T-cell (primary cell): Measurements from ENCODE around the gene BTN3A1. TPM values are rescaled to one million over a fixed set of nuclear protein-coding genes. Genes with fewer than 3 reads are reported as not detected.

Experiments
- ATAC-seq, 4 experiments: fragments of 200-7000 bp in 3 of 4; fragments of 150-1000 bp in 1 of 4; cut with Tn5 transposase; replicated peaks in 1 of 4; 1 replicate in 3 of 4; 2 replicates in 1 of 4; pipeline ENCODE4 v1.10.0; 2021; ENCODE audit warnings: moderate library complexity in 3 of 4, mild to moderate bottlenecking in 2 of 4, moderate number of reproducible peaks in 1 of 4
- CTCF ChIA-PET, 2 donors: fragments of 300-600 bp; sonication (Branson Sonifier 250); formaldehyde crosslinking; loops; one replicate each; lab custom pipeline; 2022; ENCODE audit warnings: antibody characterized with exemption in 2 of 2; lab: Charles Lee
- POLR2A ChIA-PET, 2 donors: fragments of 300-600 bp; sonication (Branson Sonifier 250); formaldehyde crosslinking; loops; one replicate each; lab custom pipeline; 2022; ENCODE audit warnings: antibody characterized with exemption in 2 of 2; lab: Charles Lee
- DNase-seq, 35 experiments: peaks; one replicate each; pipeline versions ENCODE4 v3.0.0 to v3.0.0-alpha.2; 2013 to 2023
- H3K27ac ChIP-seq: one replicate; pipeline ENCODE4 v1.5.1; 2013; ENCODE audit warnings: low read length
- H3K27me3 ChIP-seq, 2 experiments: replicated peaks in 1 of 2; 1 replicate in 1 of 2; 2 replicates in 1 of 2; pipeline versions ENCODE4 v1.6.1 to v1.7.0; 2013; ENCODE audit warnings: low read length in 1 of 2, mixed read lengths in 1 of 2; ENCODE audit not compliant: control insufficient read depth in 2 of 2, insufficient read depth in 2 of 2; ENCODE audit errors: extremely low read depth in 1 of 2
- H3K36me3 ChIP-seq, 2 donors: 1 replicate in 1 of 2; 2 replicates in 1 of 2; pipeline versions ENCODE4 v1.6.1 to v1.7.0; 2013; ENCODE audit warnings: low read length in 1 of 2; ENCODE audit not compliant: control insufficient read depth in 2 of 2, insufficient read depth in 1 of 2; ENCODE audit errors: extremely low read depth in 1 of 2
- H3K4me1 ChIP-seq, 2 experiments: 1 replicate in 1 of 2; 2 replicates in 1 of 2; pipeline versions ENCODE4 v1.6.1 to v1.7.0; 2013; ENCODE audit warnings: low read length in 2 of 2, mixed read lengths in 1 of 2; ENCODE audit not compliant: insufficient read depth in 2 of 2, control insufficient read depth in 1 of 2; ENCODE audit errors: extremely low read depth in 1 of 2
- H3K4me3 ChIP-seq, 2 donors: 1 replicate in 1 of 2; 2 replicates in 1 of 2; pipeline versions ENCODE4 v1.5.1 to v1.7.0; 2013; ENCODE audit warnings: mild to moderate bottlenecking in 2 of 2, low read length in 1 of 2, moderate library complexity in 1 of 2; ENCODE audit not compliant: control insufficient read depth in 1 of 2; ENCODE audit errors: extremely low read depth in 1 of 2
- H3K9me3 ChIP-seq: 2 replicates; pipeline ENCODE4 v1.7.0; 2013
- H3K27ac Mint-ChIP-seq, 2 donors: one replicate each; pipeline ENCODE4 v1.8.0; 2020 to 2021; ENCODE audit warnings: mild to moderate bottlenecking in 2 of 2, mixed read lengths in 2 of 2
- H3K27me3 Mint-ChIP-seq, 2 donors: one replicate each; pipeline ENCODE4 v1.8.0; 2021 to 2022; ENCODE audit warnings: mixed read lengths in 2 of 2
- H3K36me3 Mint-ChIP-seq: one replicate; pipeline ENCODE4 v1.8.0; 2021; ENCODE audit warnings: mixed read lengths
- H3K4me1 Mint-ChIP-seq, 3 donors: one replicate each; pipeline ENCODE4 v1.8.0; 2020 to 2022; ENCODE audit warnings: mixed read lengths in 3 of 3, mild to moderate bottlenecking in 1 of 3
- H3K4me3 Mint-ChIP-seq, 3 donors: one replicate each; pipeline ENCODE4 v1.8.0; 2020 to 2022; ENCODE audit warnings: mild to moderate bottlenecking in 3 of 3, mixed read lengths in 3 of 3, moderate library complexity in 3 of 3
- H3K9me3 Mint-ChIP-seq, 3 donors: one replicate each; pipeline ENCODE4 v1.8.0; 2020 to 2022; ENCODE audit warnings: mixed read lengths in 3 of 3
- WGBS: methylation state at CpG from one replicate; pipeline ENCODE4 v1.1.5; 2013; ENCODE audit warnings: missing lambda C conversion rate; ENCODE audit not compliant: insufficient coverage; 5-methylcytosine and 5-hydroxymethylcytosine counted together
- total RNA-seq, 35 experiments: library from RNA in 6 of 35; stranded (reverse) in 6 of 35; fragments of 120-200 nt in 1 of 35; gene quantifications; one replicate each; pipeline versions ENCODE4 v1.2.1 to v1.2.4 and lab custom pipeline; 2013 to 2026

Gene BTN3A1
- total RNA-seq, 5 donors from 2014 or later (not counting 1 experiment from before 2014, with no cell fraction given) = 205 to 270 (median 210) TPM

DNA sequence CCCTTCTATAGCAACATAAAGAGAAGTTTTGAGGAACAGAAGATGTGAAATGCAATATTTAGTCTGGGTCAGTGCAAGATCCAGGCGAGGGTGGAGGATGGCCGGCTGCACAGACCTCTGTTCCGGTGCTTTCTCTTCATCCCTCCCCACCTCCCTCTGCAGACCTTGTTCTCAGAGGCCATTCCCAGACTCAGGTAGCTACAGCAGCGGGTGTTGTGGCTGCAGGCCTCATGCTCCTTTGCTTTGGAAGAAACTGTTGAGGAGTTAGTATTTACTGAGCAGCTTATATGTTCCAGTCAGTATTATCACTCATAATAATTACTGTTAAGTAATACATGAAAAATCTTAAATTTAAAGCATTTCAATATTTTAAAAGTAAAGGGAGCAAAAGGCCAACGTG is 39.9 kb downstream of the BTN3A1 start:
- no peak for ATAC-seq
- Histone ChIP-seq H3K4me1 (peaks cover 35 to 50% of the 10 kb centered on the region in 2 experiments), H3K27me3 (no peaks in the 10 kb centered on the region), H3K4me3 (peak overlapping the region; percentile 46 to 91), H3K36me3 (peaks cover 2 to 30% of the 10 kb centered on the region in 2 donors), H3K27ac (peak overlapping the region; percentile 98), H3K9me3 (no peaks in the 10 kb centered on the region)
- WGBS = 16% methylated on average over 3 of the region's 5 CpGs
- Mint-ChIP-seq H3K9me3 (no peaks in the 10 kb centered on the region), H3K27me3 (no peaks in the 10 kb centered on the region), H3K4me1 (peaks cover 62 to 73% (median 63%) of the 10 kb centered on the region in 3 donors), H3K36me3 (peaks cover 40% of the 10 kb centered on the region), H3K4me3 (peak overlapping the region; percentile 95 to 100 (median 97)), H3K27ac (peak overlapping the region; percentile 77 to 88)
- CTCF ChIA-PET = interaction anchor here in 1 of 2 donors (0.6 kb wide), 1 partner anchor 1918 kb away, joined by 4 read pairs; no protein-coding TSS in a partner anchor
- POLR2A ChIA-PET = interaction anchor here in 1 of 2 donors (0.9 kb wide), 1 partner anchor 32 kb away, joined by 3 read pairs; no protein-coding TSS in a partner anchor
- peak in 1 of 35 experiments; percentile 36 for DNase-seq

DNA sequence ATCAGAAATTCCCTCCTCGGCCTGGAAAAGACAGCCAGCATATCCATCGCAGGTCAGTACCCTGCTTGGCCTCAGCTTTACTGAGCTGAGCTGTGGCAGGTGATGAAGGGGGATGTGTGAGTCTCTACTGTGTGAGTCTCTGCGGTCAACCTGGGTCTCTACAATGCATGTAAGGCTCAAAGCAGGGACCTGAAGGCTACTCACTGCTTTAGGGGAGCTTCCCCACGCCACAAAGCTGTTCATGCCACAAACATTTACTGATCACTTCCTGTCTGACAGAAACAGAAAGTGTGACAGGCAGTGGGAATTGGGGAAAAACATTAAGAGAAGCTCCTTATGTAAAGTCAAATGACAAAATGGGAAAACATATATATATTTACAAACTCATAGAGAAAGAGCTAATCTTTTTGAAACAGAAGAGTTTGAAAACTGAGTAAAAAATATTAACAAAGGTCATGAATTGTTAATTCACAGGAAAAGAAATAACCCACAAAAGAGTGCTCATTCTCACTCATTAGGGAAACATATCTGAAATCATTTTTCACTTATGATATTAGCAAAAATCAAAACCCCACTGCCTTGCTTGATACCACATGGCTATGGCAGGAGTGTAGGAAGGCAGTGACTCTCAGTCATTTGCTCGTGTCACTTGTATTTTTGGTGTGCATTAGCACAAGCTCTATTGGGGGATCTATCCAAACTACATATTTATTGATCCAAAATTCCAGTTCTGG is 44.0 kb downstream of the BTN3A1 start:
- Histone ChIP-seq H3K27me3 (no peaks in the 10 kb centered on the region), H3K27ac (peak overlapping the region; percentile 60), H3K36me3 (peaks cover 11 to 69% of the 10 kb centered on the region in 2 donors), H3K4me3 (no peak overlapping the region), H3K9me3 (no peaks in the 10 kb centered on the region), H3K4me1 (peaks cover 26 to 43% of the 10 kb centered on the region in 2 experiments)
- Mint-ChIP-seq H3K4me3 (peak overlapping the region; percentile 47 to 75 (median 49)), H3K27ac (peak overlapping the region; percentile 83 to 85), H3K36me3 (peaks cover 73% of the 10 kb centered on the region), H3K9me3 (no peaks in the 10 kb centered on the region), H3K27me3 (no peaks in the 10 kb centered on the region), H3K4me1 (peaks cover 59 to 78% (median 61%) of the 10 kb centered on the region in 3 donors)
- ATAC-seq (peak; percentile 65 to 71 (median 67)), DNase-seq (peak in 10 of 35 experiments; percentile 2 to 62 (median 8))
- ChIA-PET CTCF (interaction anchor here in 1 of 2 donors (0.8 to 1.1 kb wide), 3 partner anchors 8 to 78 kb away, joined by 3 to 4 read pairs (median 3); no protein-coding TSS in a partner anchor), POLR2A (interaction anchor here (0.5 to 1.6 kb wide), 5 partner anchors 8 to 343 kb away, joined by 3 to 10 read pairs (median 5); no protein-coding TSS in a partner anchor)
- WGBS = 17% methylated on average over 1 of the region's 5 CpGs

DNA sequence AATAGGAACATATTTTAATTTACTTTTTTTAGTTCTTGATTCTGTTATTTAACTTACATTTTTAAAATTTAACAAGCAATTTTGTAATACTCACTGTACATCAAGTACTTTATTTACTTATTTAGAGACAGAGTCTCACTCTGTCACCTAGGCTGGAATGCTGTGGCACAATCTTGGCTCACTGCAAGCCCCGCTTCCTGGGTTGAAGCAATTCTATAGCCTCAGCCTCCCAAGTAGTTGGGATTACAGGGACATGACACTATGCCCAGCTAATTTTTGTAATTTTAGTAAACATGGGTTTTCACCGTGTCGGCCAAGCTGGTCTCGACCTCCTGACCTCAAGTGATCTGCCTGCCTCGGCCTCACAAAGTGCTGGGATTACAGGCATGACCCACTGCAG is 45.2 kb downstream of the BTN3A1 start:
- CTCF ChIA-PET = no interaction called here
- H3K27ac Mint-ChIP-seq = no peak overlapping the region
- ATAC-seq (no peak), DNase-seq (no peak)
- no peak overlapping the region for H3K4me3 Mint-ChIP-seq
- Histone ChIP-seq H3K27me3 (no peaks in the 10 kb centered on the region), H3K27ac (no peak overlapping the region), H3K9me3 (no peaks in the 10 kb centered on the region), H3K4me3 (no peak overlapping the region), H3K4me1 (peaks cover 17 to 38% of the 10 kb centered on the region in 2 experiments), H3K36me3 (peaks cover 15 to 80% of the 10 kb centered on the region in 2 donors)
- H3K27me3 Mint-ChIP-seq = no peaks in the 10 kb centered on the region
- H3K9me3 Mint-ChIP-seq = no peaks in the 10 kb centered on the region
- peaks cover 56 to 70% (median 62%) of the 10 kb centered on the region in 3 donors for H3K4me1 Mint-ChIP-seq
- 83% methylated on average over 1 of the region's 5 CpGs for WGBS
- H3K36me3 Mint-ChIP-seq = peaks cover 82% of the 10 kb centered on the region
- POLR2A ChIA-PET = interaction anchor here in 1 of 2 donors (0.6 kb wide), 1 partner anchor 243 kb away, joined by 3 read pairs; a partner anchor contains a TSS

DNA sequence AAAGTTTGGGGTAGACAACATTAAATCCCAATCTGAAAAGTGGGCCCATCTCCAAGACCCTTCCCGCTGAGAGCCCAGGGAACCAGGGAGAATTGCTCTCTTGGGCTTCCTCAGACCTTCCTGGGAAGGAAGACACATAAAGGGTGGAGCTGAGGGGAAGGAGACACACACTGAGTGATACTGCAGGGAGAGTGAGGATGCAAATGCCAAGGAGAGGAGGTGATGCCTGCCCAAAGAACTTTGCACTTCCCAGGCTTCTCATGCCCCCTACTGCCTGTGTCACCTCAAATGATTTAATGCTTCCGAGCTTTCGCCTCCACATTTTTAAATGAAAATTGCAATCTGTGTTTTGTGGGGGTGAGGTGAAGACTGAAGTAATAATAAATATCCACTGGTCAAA is 48.2 kb downstream of the BTN3A1 start:
- 100% methylated on average over 1 of the region's 3 CpGs for WGBS
- ChIA-PET POLR2A (interaction anchor here in 1 of 2 donors (0.5 kb wide), 1 partner anchor 146 kb away, joined by 3 read pairs; no protein-coding TSS in a partner anchor), CTCF (interaction anchor here in 1 of 2 donors (0.6 kb wide), 1 partner anchor 26 kb away, joined by 3 read pairs; no protein-coding TSS in a partner anchor)
- H3K27me3 ChIP-seq = no peaks in the 10 kb centered on the region
- Mint-ChIP-seq H3K9me3 (no peaks in the 10 kb centered on the region), H3K4me1 (peaks cover 27 to 46% (median 34%) of the 10 kb centered on the region in 3 donors), H3K27ac (peak overlapping the region; percentile 66 to 79), H3K4me3 (no peak overlapping the region), H3K36me3 (peaks cover 58% of the 10 kb centered on the region), H3K27me3 (no peaks in the 10 kb centered on the region)
- H3K9me3 ChIP-seq = no peaks in the 10 kb centered on the region
- H3K4me1 ChIP-seq = peaks cover 8 to 18% of the 10 kb centered on the region in 2 experiments
- H3K4me3 ChIP-seq = no peak overlapping the region
- no peak overlapping the region for H3K27ac ChIP-seq
- ATAC-seq = no peak
- no peak for DNase-seq
- H3K36me3 ChIP-seq = peaks cover 19 to 72% of the 10 kb centered on the region in 2 donors

DNA sequence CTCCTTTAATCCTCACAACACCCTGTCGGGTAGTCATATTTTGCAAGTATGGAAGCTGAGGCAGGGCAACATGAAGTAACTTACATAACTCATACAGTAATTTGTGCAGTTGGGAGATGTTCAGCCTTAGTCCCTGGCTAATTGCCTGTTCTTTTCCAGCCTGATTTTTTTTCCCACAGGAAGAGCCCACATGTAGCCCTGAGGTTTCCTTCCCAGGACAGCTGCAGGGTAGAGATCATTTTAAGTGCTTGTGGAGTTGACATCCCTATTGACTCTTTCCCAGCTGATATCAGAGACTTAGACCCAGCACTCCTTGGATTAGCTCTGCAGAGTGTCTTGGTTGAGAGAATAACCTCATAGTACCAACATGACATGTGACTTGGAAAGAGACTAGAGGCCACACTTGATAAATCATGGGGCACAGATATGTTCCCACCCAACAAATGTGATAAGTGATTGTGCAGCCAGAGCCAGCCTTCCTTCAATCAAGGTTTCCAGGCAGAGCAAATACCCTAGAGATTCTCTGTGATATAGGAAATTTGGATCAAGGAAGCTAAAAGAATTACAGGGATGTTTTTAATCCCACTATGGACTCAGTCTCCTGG is 50.7 kb downstream of the BTN3A1 start:
- H3K4me3 ChIP-seq = no peak overlapping the region
- Mint-ChIP-seq H3K4me3 (no peak overlapping the region), H3K27me3 (no peaks in the 10 kb centered on the region), H3K36me3 (peaks cover 48% of the 10 kb centered on the region), H3K9me3 (no peaks in the 10 kb centered on the region), H3K27ac (peak overlapping the region in 1 of 2 donors; percentile 62), H3K4me1 (peaks cover 28 to 53% (median 28%) of the 10 kb centered on the region in 3 donors)
- no peak overlapping the region for H3K27ac ChIP-seq
- H3K27me3 ChIP-seq = no peaks in the 10 kb centered on the region
- no CpG with 5 or more reads among the region's 1 CpG for WGBS
- ATAC-seq (no peak), DNase-seq (no peak)
- POLR2A ChIA-PET = no interaction called here
- CTCF ChIA-PET = no interaction called here
- peaks cover 0 to 6% of the 10 kb centered on the region in 2 experiments for H3K4me1 ChIP-seq
- H3K9me3 ChIP-seq = no peaks in the 10 kb centered on the region
- H3K36me3 ChIP-seq = peaks cover 15 to 56% of the 10 kb centered on the region in 2 donors

DNA sequence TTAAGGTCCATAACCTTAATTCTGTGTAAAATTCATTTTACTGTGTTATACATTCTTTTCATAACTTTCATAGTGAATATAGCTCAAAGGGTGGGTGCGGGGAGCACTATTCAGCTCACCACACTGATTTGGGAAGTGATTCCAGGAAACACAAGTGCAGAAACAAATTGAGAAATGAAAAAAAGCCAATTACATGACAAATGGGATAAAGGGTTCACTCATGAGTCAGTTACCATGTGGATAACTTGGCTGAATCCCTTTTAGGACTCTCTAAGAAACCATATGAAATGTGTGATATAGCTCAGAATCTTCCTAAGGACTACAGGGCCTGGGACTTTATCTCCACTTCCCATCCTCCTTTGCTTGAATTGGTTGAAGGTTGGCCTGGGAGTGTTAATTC is 52.6 kb downstream of the BTN3A1 start:
- H3K36me3 ChIP-seq = peaks cover 15 to 45% of the 10 kb centered on the region in 2 donors
- POLR2A ChIA-PET = interaction anchor here (0.6 to 0.7 kb wide), 4 partner anchors 8 to 782 kb away, joined by 4 to 14 read pairs (median 6); no protein-coding TSS in a partner anchor
- H3K27ac ChIP-seq = no peak overlapping the region
- H3K4me1 Mint-ChIP-seq = peaks cover 34 to 57% (median 37%) of the 10 kb centered on the region in 3 donors
- ATAC-seq = no peak
- H3K9me3 ChIP-seq = no peaks in the 10 kb centered on the region
- H3K4me1 ChIP-seq = peaks cover 5 to 14% of the 10 kb centered on the region in 2 experiments
- no peaks in the 10 kb centered on the region for H3K27me3 ChIP-seq
- H3K4me3 Mint-ChIP-seq = no peak overlapping the region
- WGBS = no CpG with 5 or more reads among the region's 1 CpG
- H3K27me3 Mint-ChIP-seq = no peaks in the 10 kb centered on the region
- H3K9me3 Mint-ChIP-seq = no peaks in the 10 kb centered on the region
- DNase-seq = no peak
- H3K27ac Mint-ChIP-seq = peak overlapping the region in 1 of 2 donors; percentile 30
- H3K36me3 Mint-ChIP-seq = peaks cover 37% of the 10 kb centered on the region
- CTCF ChIA-PET = interaction anchor here (0.6 to 1.1 kb wide), 3 partner anchors 9 to 141 kb away, joined by 3 to 5 read pairs (median 4); no protein-coding TSS in a partner anchor
- H3K4me3 ChIP-seq = no peak overlapping the region
